GM12892 (cell line): Measurements from ENCODE around the gene NRCAM.

Source experiments
- POLR2A ChIP-seq: IDR thresholded peaks from 2 replicates; pipeline ENCODE4 v1.6.1; 2011; ENCODE audit warnings: low read depth, low read length, control low read depth
- POLR2AphosphoS5 ChIP-seq: IDR thresholded peaks from 2 replicates; pipeline ENCODE4 v1.6.1; 2011; ENCODE audit warnings: low read depth, low read length, control low read depth
- TAF1 ChIP-seq: IDR thresholded peaks from 2 replicates; pipeline ENCODE4 v1.6.1; 2011; ENCODE audit warnings: low read depth, mild to moderate bottlenecking, control low read depth, low read length, borderline replicate concordance

- TF ChIP-seq POLR2AphosphoS5 (no peak), POLR2A (no peak), TAF1 (no peak)
Measured at GRCh38 chr7:108171164-108171563, 285.1 kb downstream of the NRCAM start.
